Measurements from ENCODE around the gene C9orf85. TPM values are rescaled to one million over a fixed set of nuclear protein-coding genes. Genes with fewer than 3 reads are reported as not detected.
"Not testable (repeated sequence)": the region's sequence is repeated elsewhere in the genome, so short reads cannot be mapped to it uniquely, and the experiment has no call there.

Gene C9orf85
- total and polyA plus RNA-seq, 2 donors (not counting 3 experiments of a cell fraction or from before 2014, with no cell fraction given): 8.3 to 11.3 TPM

DNA sequence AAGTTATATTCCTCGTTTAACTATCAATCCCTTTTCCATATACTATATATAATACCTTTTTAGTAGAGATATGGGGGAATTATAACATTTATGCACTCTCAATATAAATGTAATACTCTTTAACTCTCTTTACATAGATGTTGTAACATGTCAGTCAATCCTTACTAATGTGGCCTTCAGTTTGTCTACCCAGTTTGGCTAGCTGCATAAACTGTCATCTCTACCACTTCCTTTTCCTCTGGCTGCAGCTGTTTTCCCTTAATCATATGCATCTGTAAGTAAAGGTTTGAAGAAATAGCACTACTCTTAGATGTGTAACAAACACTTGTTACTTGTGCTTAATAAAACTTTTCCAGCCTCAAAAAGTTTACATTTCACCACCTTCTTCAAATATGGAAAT is 13.9 kb upstream of the C9orf85 start:
- peak; percentile 18 for FAIRE-seq
- Histone ChIP-seq H3K9me1 (replicated peaks; ENCODE audit: control insufficient read depth, extremely low read depth, insufficient read depth, low read length) (no peaks in the 10 kb centered on the region), H3K36me3 (ENCODE audit: control insufficient read depth in 2 of 2, extremely low read depth in 1 of 2, insufficient read depth in 2 of 2, low read length in 2 of 2) (no peaks in the 10 kb centered on the region), H4K20me1 (replicated peaks; ENCODE audit: control insufficient read depth, extremely low read depth, insufficient read depth, low read length) (peaks cover 13% of the 10 kb centered on the region), H3K9me3 (replicated peaks; ENCODE audit: control insufficient read depth, insufficient read depth, low read length) (no peaks in the 10 kb centered on the region), H3K27me3 (ENCODE audit: control insufficient read depth in 2 of 2, insufficient read depth in 2 of 2, low read length in 2 of 2) (no peaks in the 10 kb centered on the region), H3K4me2 (ENCODE audit: insufficient read depth, low read length) (no peak overlapping the region), H3K27ac (ENCODE audit: insufficient read depth, low read depth, low read length) (no peak overlapping the region), H3K4me1 (ENCODE audit: control insufficient read depth, extremely low read depth, insufficient read depth, low read length) (no peaks in the 10 kb centered on the region), H2AFZ (ENCODE audit: low read depth, low read length) (no peak overlapping the region), H3K9ac (replicated peaks; ENCODE audit: extremely low read depth, insufficient read depth, low read length) (no peak overlapping the region), H3K79me2 (ENCODE audit: control insufficient read depth, insufficient read depth, low read length) (peaks cover 72% of the 10 kb centered on the region), H3K4me3 (replicated peaks in 1 of 3; ENCODE audit: insufficient read depth in 1 of 3, low read depth in 1 of 3, low read length in 3 of 3) (no peak overlapping the region)
- BruUV-seq (replicated peaks): no TSS peak
- peak; percentile 15 for DNase-seq (ENCODE audit: low read depth, low spot score)
- dilution Hi-C loops (cut with MboI; ENCODE audit: extremely low pct_ligation_motif_present, low sequenced_read_pairs): no loop called here
- ChIA-PET POLR2A (interaction anchor here (1.4 kb wide), 1 partner anchor 13 kb away, joined by 4 read pairs; the partner anchor contains the start of genes ABHD17B and C9orf85), CTCF (interaction anchor here (1.5 to 1.7 kb wide), 2 partner anchors 10 to 18 kb away, joined by 3 read pairs; no protein-coding TSS in a partner anchor)
- intact Hi-C loops (cut with micrococcal nuclease): no loop called here
- TF ChIP-seq GATA2 (IDR thresholded peaks at IDR 0.05; ENCODE audit: insufficient read depth, insufficient read length, low read depth, low read length) (no peak), FOS (IDR thresholded peaks at IDR 0.05; ENCODE audit: borderline replicate concordance, insufficient read depth, low read length) (no peak), POLR2AphosphoS5 (IDR thresholded peaks at IDR 0.05; ENCODE audit: insufficient read depth, low read depth, low read length) (no peak), MYC (IDR thresholded peaks at IDR 0.05; ENCODE audit: low read depth, low read length) (no peak), POLR2A (IDR thresholded peaks at IDR 0.05; ENCODE audit: low read depth, low read length) (no peak), JUN (IDR thresholded peaks at IDR 0.05; ENCODE audit: borderline replicate concordance, insufficient read depth, insufficient read length, low read depth) (no peak), EZH2 (IDR thresholded peaks at IDR 0.05; ENCODE audit: borderline replicate concordance, low read depth, low read length, severe bottlenecking) (no peak)
- TF ChIP-seq, protein P1, sequence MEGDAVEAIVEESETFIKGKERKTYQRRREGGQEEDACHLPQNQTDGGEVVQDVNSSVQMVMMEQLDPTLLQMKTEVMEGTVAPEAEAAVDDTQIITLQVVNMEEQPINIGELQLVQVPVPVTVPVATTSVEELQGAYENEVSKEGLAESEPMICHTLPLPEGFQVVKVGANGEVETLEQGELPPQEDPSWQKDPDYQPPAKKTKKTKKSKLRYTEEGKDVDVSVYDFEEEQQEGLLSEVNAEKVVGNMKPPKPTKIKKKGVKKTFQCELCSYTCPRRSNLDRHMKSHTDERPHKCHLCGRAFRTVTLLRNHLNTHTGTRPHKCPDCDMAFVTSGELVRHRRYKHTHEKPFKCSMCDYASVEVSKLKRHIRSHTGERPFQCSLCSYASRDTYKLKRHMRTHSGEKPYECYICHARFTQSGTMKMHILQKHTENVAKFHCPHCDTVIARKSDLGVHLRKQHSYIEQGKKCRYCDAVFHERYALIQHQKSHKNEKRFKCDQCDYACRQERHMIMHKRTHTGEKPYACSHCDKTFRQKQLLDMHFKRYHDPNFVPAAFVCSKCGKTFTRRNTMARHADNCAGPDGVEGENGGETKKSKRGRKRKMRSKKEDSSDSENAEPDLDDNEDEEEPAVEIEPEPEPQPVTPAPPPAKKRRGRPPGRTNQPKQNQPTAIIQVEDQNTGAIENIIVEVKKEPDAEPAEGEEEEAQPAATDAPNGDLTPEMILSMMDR (IDR thresholded peaks at IDR 0.05; ENCODE audit: extremely low read depth in 1 of 2, insufficient read depth in 1 of 2, low read depth in 1 of 2, low read length in 2 of 2): no peak

DNA sequence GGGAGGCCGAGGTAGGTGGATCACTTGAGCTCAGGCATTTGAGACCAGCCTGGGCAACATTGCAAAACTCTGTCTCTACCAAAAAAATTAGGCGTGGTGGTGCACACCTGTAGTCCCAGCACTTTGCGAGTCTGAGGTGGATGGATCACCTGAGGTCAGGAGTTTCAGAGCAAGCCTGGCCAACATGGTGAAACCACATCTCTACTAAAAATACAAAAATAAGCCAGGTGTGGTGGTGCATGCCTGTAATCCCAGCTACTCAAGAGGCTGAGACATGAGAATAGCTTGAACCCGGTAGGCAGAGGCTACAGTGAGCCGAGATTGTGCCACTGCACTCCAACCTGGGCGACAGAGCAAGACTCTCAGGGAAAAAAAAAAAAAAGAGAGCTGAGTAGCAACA is 12.7 kb upstream of the C9orf85 start:
- dilution Hi-C loops (cut with MboI; ENCODE audit: extremely low pct_ligation_motif_present, low sequenced_read_pairs); H3K9me1 ChIP-seq (replicated peaks; ENCODE audit: control insufficient read depth, extremely low read depth, insufficient read depth, low read length); H2AFZ ChIP-seq (ENCODE audit: low read depth, low read length); FAIRE-seq; H3K4me1 ChIP-seq (ENCODE audit: control insufficient read depth, extremely low read depth, insufficient read depth, low read length); H3K9me3 ChIP-seq (replicated peaks; ENCODE audit: control insufficient read depth, insufficient read depth, low read length); H3K27ac ChIP-seq (ENCODE audit: insufficient read depth, low read depth, low read length); H3K27me3 ChIP-seq (ENCODE audit: control insufficient read depth in 2 of 2, insufficient read depth in 2 of 2, low read length in 2 of 2); BruUV-seq (replicated peaks); H3K36me3 ChIP-seq (ENCODE audit: control insufficient read depth in 2 of 2, extremely low read depth in 1 of 2, insufficient read depth in 2 of 2, low read length in 2 of 2); H3K4me2 ChIP-seq (ENCODE audit: insufficient read depth, low read length); H3K4me3 ChIP-seq (replicated peaks in 1 of 3; ENCODE audit: insufficient read depth in 1 of 3, low read depth in 1 of 3, low read length in 3 of 3); intact Hi-C loops (cut with micrococcal nuclease); H3K9ac ChIP-seq (replicated peaks; ENCODE audit: extremely low read depth, insufficient read depth, low read length); DNase-seq (ENCODE audit: low read depth, low spot score): not testable (repeated sequence)
- CTCF ChIA-PET: interaction anchor here (1.7 kb wide), 1 partner anchor 17 kb away, joined by 3 read pairs; no protein-coding TSS in a partner anchor
- POLR2A ChIA-PET: interaction anchor here (1.8 kb wide), 1 partner anchor 12 kb away, joined by 11 read pairs; the partner anchor contains the start of genes ABHD17B and C9orf85
- H4K20me1 ChIP-seq (replicated peaks; ENCODE audit: control insufficient read depth, extremely low read depth, insufficient read depth, low read length): peaks cover 13% of the 10 kb centered on the region
- H3K79me2 ChIP-seq (ENCODE audit: control insufficient read depth, insufficient read depth, low read length): peaks cover 69% of the 10 kb centered on the region
